ENCODE data around the gene SIGLECL1. TPM values are rescaled to one million over a fixed set of nuclear protein-coding genes. Genes with fewer than 3 reads are reported as not detected.

Gene SIGLECL1
- total and polyA plus RNA-seq, 2 donors (not counting 1 experiment from before 2014, with no cell fraction given) = not detected

- no peak overlapping the region for H3K9ac ChIP-seq (ENCODE audit: insufficient read depth, low read length)
- no peaks in the 10 kb centered on the region for H3K36me3 ChIP-seq (ENCODE audit: control insufficient read depth, insufficient read depth, low read length)
- H3K79me2 ChIP-seq (ENCODE audit: control insufficient read depth, insufficient read depth, low read length) = no peaks in the 10 kb centered on the region
- no peak overlapping the region for H3K27ac ChIP-seq (ENCODE audit: insufficient read depth, low read length)
- no peak overlapping the region for H2AFZ ChIP-seq (ENCODE audit: low read length)
- no peaks in the 10 kb centered on the region for H3K27me3 ChIP-seq (ENCODE audit: control insufficient read depth, insufficient read depth, low read length)
- H4K20me1 ChIP-seq (ENCODE audit: control insufficient read depth, extremely low read depth, insufficient read depth, low read length) = no peaks in the 10 kb centered on the region
- no peak for TF ChIP-seq CTCF (conservative IDR thresholded peaks at IDR 0.05 in 1 of 2, IDR thresholded peaks at IDR 0.05 in 1 of 2; ENCODE audit: low read depth in 1 of 2, low read length in 2 of 2)
- no peak for TF ChIP-seq EZH2 (IDR thresholded peaks at IDR 0.05; ENCODE audit: low read length, missing control alignments)
- no peak overlapping the region for H3K4me3 ChIP-seq (replicated peaks in 1 of 4; ENCODE audit: control extremely low read depth in 1 of 4, insufficient read depth in 1 of 4, low read depth in 3 of 4, low read length in 4 of 4)
- DNase-seq (ENCODE audit: low read depth in 2 of 2) = no peak
- no peaks in the 10 kb centered on the region for H3K9me3 ChIP-seq (ENCODE audit: control insufficient read depth, insufficient read depth, low read depth, low read length)
- no peaks in the 10 kb centered on the region for H3K4me1 ChIP-seq (ENCODE audit: control insufficient read depth, extremely low read depth, insufficient read depth, low read length)
- H3K4me2 ChIP-seq (ENCODE audit: extremely low read depth, insufficient read depth, low read length) = no peak overlapping the region
Observed at GRCh38 chr19:51289635-51290034, 38.8 kb downstream of the SIGLECL1 start.

GRCh38 chr19:51292971-51293370, 42.1 kb downstream of the SIGLECL1 start:
- H3K79me2 ChIP-seq (ENCODE audit: control insufficient read depth, insufficient read depth, low read length) = no peaks in the 10 kb centered on the region
- H3K4me2 ChIP-seq (ENCODE audit: extremely low read depth, insufficient read depth, low read length) = no peak overlapping the region
- H3K9ac ChIP-seq (ENCODE audit: insufficient read depth, low read length) = no peak overlapping the region
- no peak overlapping the region for H3K27ac ChIP-seq (ENCODE audit: insufficient read depth, low read length)
- H3K4me1 ChIP-seq (ENCODE audit: control insufficient read depth, extremely low read depth, insufficient read depth, low read length) = no peaks in the 10 kb centered on the region
- no peaks in the 10 kb centered on the region for H4K20me1 ChIP-seq (ENCODE audit: control insufficient read depth, extremely low read depth, insufficient read depth, low read length)
- H3K27me3 ChIP-seq (ENCODE audit: control insufficient read depth, insufficient read depth, low read length) = no peaks in the 10 kb centered on the region
- no peak for TF ChIP-seq CTCF (conservative IDR thresholded peaks at IDR 0.05 in 1 of 2, IDR thresholded peaks at IDR 0.05 in 1 of 2; ENCODE audit: low read depth in 1 of 2, low read length in 2 of 2)
- TF ChIP-seq EZH2 (IDR thresholded peaks at IDR 0.05; ENCODE audit: low read length, missing control alignments) = no peak
- H3K36me3 ChIP-seq (ENCODE audit: control insufficient read depth, insufficient read depth, low read length) = no peaks in the 10 kb centered on the region
- DNase-seq (ENCODE audit: low read depth in 2 of 2) = no peak
- no peak overlapping the region for H2AFZ ChIP-seq (ENCODE audit: low read length)
- no peak overlapping the region for H3K4me3 ChIP-seq (replicated peaks in 1 of 4; ENCODE audit: control extremely low read depth in 1 of 4, insufficient read depth in 1 of 4, low read depth in 3 of 4, low read length in 4 of 4)
- no peaks in the 10 kb centered on the region for H3K9me3 ChIP-seq (ENCODE audit: control insufficient read depth, insufficient read depth, low read depth, low read length)

- no peak overlapping the region for H3K4me2 ChIP-seq (ENCODE audit: extremely low read depth, insufficient read depth, low read length)
- no peak for TF ChIP-seq CTCF (conservative IDR thresholded peaks at IDR 0.05 in 1 of 2, IDR thresholded peaks at IDR 0.05 in 1 of 2; ENCODE audit: low read depth in 1 of 2, low read length in 2 of 2)
- TF ChIP-seq EZH2 (IDR thresholded peaks at IDR 0.05; ENCODE audit: low read length, missing control alignments) = no peak
- H3K27ac ChIP-seq (ENCODE audit: insufficient read depth, low read length) = no peak overlapping the region
- H3K9me3 ChIP-seq (ENCODE audit: control insufficient read depth, insufficient read depth, low read depth, low read length) = no peaks in the 10 kb centered on the region
- H3K36me3 ChIP-seq (ENCODE audit: control insufficient read depth, insufficient read depth, low read length) = no peaks in the 10 kb centered on the region
- no peaks in the 10 kb centered on the region for H3K79me2 ChIP-seq (ENCODE audit: control insufficient read depth, insufficient read depth, low read length)
- no peak overlapping the region for H3K9ac ChIP-seq (ENCODE audit: insufficient read depth, low read length)
- DNase-seq (ENCODE audit: low read depth in 2 of 2) = no peak
- no peaks in the 10 kb centered on the region for H4K20me1 ChIP-seq (ENCODE audit: control insufficient read depth, extremely low read depth, insufficient read depth, low read length)
- no peak overlapping the region for H3K4me3 ChIP-seq (replicated peaks in 1 of 4; ENCODE audit: control extremely low read depth in 1 of 4, insufficient read depth in 1 of 4, low read depth in 3 of 4, low read length in 4 of 4)
- H3K27me3 ChIP-seq (ENCODE audit: control insufficient read depth, insufficient read depth, low read length) = no peaks in the 10 kb centered on the region
- no peak overlapping the region for H2AFZ ChIP-seq (ENCODE audit: low read length)
- no peaks in the 10 kb centered on the region for H3K4me1 ChIP-seq (ENCODE audit: control insufficient read depth, extremely low read depth, insufficient read depth, low read length)
Observed at GRCh38 chr19:51293571-51294210, 42.8 kb downstream of the SIGLECL1 start.

Data from fibroblast of lung (primary cell).